ENCODE measurements around the gene RFNG.

- TF ChIP-seq CTCF (IDR thresholded peaks at IDR 0.05 in 2 of 3, conservative IDR thresholded peaks at IDR 0.05 in 1 of 3; ENCODE audit: borderline replicate concordance in 1 of 3, insufficient read depth in 1 of 3, low read depth in 2 of 3, low read length in 2 of 3) (no peak), YY1 (IDR thresholded peaks at IDR 0.05; ENCODE audit: extremely low read depth, insufficient replicate concordance, low read depth, low read length) (no peak), POLR2AphosphoS5 (IDR thresholded peaks at IDR 0.05; ENCODE audit: low read depth, low read length) (no peak), REST (IDR thresholded peaks at IDR 0.05; ENCODE audit: low read depth) (no peak), RAD21 (IDR thresholded peaks at IDR 0.05; ENCODE audit: low read depth) (no peak), ZBTB33 (IDR thresholded peaks at IDR 0.05; ENCODE audit: extremely low read depth, insufficient replicate concordance, low read length) (no peak), EZH2 (IDR thresholded peaks at IDR 0.05) (no peak), POLR2A (IDR thresholded peaks at IDR 0.05; ENCODE audit: borderline replicate concordance, extremely low read depth, insufficient read depth, insufficient read length) (no peak), EZH2phosphoT487 (IDR thresholded peaks at IDR 0.05; ENCODE audit: borderline replicate concordance) (no peak), ZFX (IDR thresholded peaks at IDR 0.05) (no peak), MAX (IDR thresholded peaks at IDR 0.05) (no peak)
Measured at GRCh38 chr17:82007228-82007494, 44.5 kb downstream of the RFNG start.
